ENCODE data around the gene CREB3. TPM values are rescaled to one million over a fixed set of nuclear protein-coding genes. Genes with fewer than 3 reads are reported as not detected.
A peak's percentile ranks its signal among the peaks of the same experiment; 100 is the strongest.

CREB3 gene
- total and polyA plus RNA-seq, 2 experiments from 2014 or later = 20.3 to 32.4 TPM

DNA sequence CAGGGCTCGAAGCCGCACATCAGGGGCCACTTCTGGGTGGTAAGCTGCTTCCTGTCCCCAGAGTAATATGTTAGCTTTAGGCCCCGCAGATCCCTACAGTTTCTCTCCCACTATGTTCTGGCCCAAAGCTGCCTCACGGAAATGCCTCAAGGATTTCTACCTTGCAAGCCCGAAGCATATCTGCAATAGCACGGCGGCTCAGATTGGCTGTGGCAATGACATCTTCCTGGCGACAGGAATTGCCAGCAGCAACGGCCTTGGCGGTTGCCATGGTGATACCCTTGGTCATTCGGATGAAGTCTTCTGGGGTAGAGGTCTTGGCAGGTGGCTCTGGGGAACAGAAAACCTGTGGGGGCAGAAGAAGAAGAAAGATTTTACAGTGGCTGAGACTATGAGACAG, 32.4 kb upstream of the CREB3 start:
- Histone ChIP-seq H3K27me3 (ENCODE audit: insufficient read depth) (no peaks in the 10 kb centered on the region), H3K79me2 (replicated peaks; ENCODE audit: insufficient read depth) (no peaks in the 10 kb centered on the region), H3K9me2 (ENCODE audit: insufficient read depth) (no peaks in the 10 kb centered on the region), H3F3A (replicated peaks; ENCODE audit: low read depth) (peaks cover 6% of the 10 kb centered on the region), H3K4me2 (no peak overlapping the region), H2AFZ (no peak overlapping the region), H3K4me1 (ENCODE audit: insufficient read depth) (no peaks in the 10 kb centered on the region), H3K27ac (ENCODE audit: low read depth) (no peak overlapping the region), H3K36me3 (ENCODE audit: insufficient read depth) (peaks cover 31% of the 10 kb centered on the region; the same call in 1 of the 2 replicates), H3K4me3 (no peak overlapping the region), H4K20me1 (replicated peaks; ENCODE audit: insufficient read depth) (no peaks in the 10 kb centered on the region)
- peaks cover 10% of the 10 kb centered on the region for H3K27me3 Mint-ChIP-seq (ENCODE audit: insufficient read depth, low read depth, poor library complexity)
- H3K4me1 Mint-ChIP-seq = no peaks in the 10 kb centered on the region
- ATAC-seq (no peak), DNase-seq (ENCODE audit: low spot score) (peak; percentile 42)
- H3K9me3 Mint-ChIP-seq = no peaks in the 10 kb centered on the region
- no peaks in the 10 kb centered on the region; the same call in none of the 3 replicates for H3K36me3 Mint-ChIP-seq (ENCODE audit: low read depth)
- H3K4me3 Mint-ChIP-seq = no peak overlapping the region
- H3K27ac Mint-ChIP-seq = no peak overlapping the region
- TF ChIP-seq CREB1 (CRISPR knock-in tag; IDR thresholded peaks at IDR 0.05; ENCODE audit: low read depth) (no peak), EZH2 (IDR thresholded peaks at IDR 0.05; ENCODE audit: low read depth, unreplicated experiment) (no peak), ZNF114 (CRISPR knock-in tag; IDR thresholded peaks at IDR 0.05) (no peak), CTCF (conservative IDR thresholded peaks at IDR 0.05; ENCODE audit: low read depth in 2 of 2) (no peak)

DNA sequence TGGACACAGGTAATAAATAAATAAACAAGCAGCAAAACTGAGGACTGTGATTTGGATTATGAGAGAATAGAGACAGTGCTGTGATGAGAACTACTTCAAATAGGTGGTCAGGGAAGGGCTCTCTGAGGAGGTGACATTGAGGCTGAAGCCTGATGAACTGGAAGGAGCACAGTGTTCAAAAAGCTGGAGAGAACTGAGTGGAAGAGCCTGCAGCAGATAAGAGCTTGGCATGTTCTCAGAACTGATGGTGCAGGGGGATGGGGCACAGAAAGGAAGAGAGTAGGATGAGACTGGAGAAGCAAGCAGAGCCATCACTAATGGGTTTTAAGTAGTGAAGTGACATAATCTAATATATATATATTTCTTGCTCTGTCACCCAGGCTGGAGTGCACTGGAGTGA, 31.5 kb upstream of the CREB3 start:
- Histone ChIP-seq H3K79me2 (replicated peaks; ENCODE audit: insufficient read depth) (no peaks in the 10 kb centered on the region), H3K4me3 (no peak overlapping the region), H4K20me1 (replicated peaks; ENCODE audit: insufficient read depth) (no peaks in the 10 kb centered on the region), H3K4me2 (no peak overlapping the region), H3K9me2 (ENCODE audit: insufficient read depth) (no peaks in the 10 kb centered on the region), H3K36me3 (ENCODE audit: insufficient read depth) (peaks cover 31% of the 10 kb centered on the region; the same call in 1 of the 2 replicates), H3K27ac (ENCODE audit: low read depth) (no peak overlapping the region), H3K27me3 (ENCODE audit: insufficient read depth) (no peaks in the 10 kb centered on the region), H3F3A (replicated peaks; ENCODE audit: low read depth) (peaks cover 6% of the 10 kb centered on the region), H3K4me1 (ENCODE audit: insufficient read depth) (no peaks in the 10 kb centered on the region), H2AFZ (no peak overlapping the region)
- Mint-ChIP-seq H3K36me3 (ENCODE audit: low read depth) (peaks cover 6% of the 10 kb centered on the region), H3K4me1 (no peaks in the 10 kb centered on the region), H3K27me3 (ENCODE audit: insufficient read depth, low read depth, poor library complexity) (peaks cover 10% of the 10 kb centered on the region), H3K4me3 (no peak overlapping the region), H3K9me3 (no peaks in the 10 kb centered on the region), H3K27ac (no peak overlapping the region)
- TF ChIP-seq STAT1 (IDR thresholded peaks at IDR 0.05; ENCODE audit: unreplicated experiment) (no peak), CTCF (conservative IDR thresholded peaks at IDR 0.05; ENCODE audit: low read depth in 2 of 2) (no peak), POLR2AphosphoS5 (IDR thresholded peaks at IDR 0.05; ENCODE audit: low read depth) (no peak), NANOG (IDR thresholded peaks at IDR 0.05; ENCODE audit: borderline replicate concordance) (no peak)
- DNase-seq (ENCODE audit: low spot score) = no peak
- no peak for ATAC-seq
